NCI-H1417 treated with DMSO at 0.1 percent for 48 hours (cell line): Measurements from ENCODE around the gene DHX8.
A peak's percentile ranks its signal among the peaks of the same experiment; 100 is the strongest.
"Not testable (repeated sequence)": the region's sequence is repeated elsewhere in the genome, so short reads cannot be mapped to it uniquely, and the experiment has no call there.

Experiments used
- DNase-seq: peaks from one replicate; lab custom pipeline; 2025; lab: John Stamatoyannopoulos, UW

Gene DHX8

DNA sequence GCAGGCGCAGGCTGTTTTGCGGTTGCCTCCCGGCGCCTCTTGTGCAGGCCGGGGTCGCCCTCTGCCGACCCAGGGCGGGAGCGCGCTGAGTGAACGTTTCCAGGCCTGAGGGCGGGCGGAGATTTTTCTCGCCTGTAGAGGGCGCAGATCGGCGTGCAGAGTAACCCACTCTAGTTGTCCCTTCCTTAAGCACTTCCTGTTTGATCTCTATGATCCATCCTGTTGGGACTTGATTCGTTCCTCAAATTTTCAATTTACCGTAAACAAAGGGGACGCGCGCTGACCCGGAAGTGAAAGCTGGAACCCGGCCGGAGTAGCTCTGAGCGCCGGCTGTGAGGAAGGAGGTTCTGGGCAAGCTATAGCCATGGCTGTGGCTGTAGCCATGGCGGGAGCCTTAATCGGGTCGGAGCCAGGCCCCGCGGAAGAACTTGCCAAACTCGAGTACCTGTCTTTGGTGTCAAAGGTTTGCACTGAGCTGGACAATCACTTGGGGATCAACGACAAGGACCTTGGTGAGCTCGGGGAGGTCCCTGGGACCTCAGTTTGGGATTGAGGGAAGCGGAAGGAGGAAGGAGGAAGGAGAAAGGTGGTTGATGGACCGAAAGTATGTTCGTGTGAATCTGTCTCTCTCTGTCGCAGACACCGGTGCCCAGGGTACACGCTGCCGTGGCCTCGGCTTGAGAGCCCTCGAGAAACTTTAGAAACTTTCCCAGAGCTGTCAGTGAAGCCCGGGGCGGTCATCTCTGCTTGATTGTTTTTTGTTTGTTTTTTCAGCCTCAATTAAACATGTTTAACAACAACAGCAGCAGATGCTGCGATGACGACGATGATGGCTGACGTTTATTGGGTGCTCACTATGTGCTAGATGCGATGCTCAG is at the start of gene DHX8:
Gene DHX8 (plus strand): TSS at position 302 of the 878 bp plus-strand sequence. CDS start 63 bp downstream, at position 365.
- DNase-seq: peak; percentile 97

DNA sequence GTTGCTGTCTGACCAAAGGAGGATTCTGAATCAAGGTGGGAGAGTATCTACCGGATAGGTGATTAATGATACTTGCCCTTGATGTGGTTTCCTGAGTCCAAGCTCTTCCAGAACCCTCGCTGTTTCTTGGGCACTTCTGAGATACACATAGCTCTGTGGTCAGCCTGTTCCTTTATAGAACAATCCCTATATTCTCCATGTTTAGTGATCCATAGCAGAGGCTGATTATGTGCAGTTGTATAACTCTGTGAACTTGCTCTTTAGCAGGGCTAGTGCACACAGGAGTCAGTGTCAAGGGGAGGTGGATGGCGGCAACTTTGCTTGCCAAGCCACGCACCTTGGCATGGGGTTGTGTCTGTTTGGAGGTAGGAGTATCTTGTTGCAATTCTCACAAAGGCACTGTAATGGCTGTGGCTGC is 48.9 kb upstream of the DHX8 start:
- no peak for DNase-seq

DNA sequence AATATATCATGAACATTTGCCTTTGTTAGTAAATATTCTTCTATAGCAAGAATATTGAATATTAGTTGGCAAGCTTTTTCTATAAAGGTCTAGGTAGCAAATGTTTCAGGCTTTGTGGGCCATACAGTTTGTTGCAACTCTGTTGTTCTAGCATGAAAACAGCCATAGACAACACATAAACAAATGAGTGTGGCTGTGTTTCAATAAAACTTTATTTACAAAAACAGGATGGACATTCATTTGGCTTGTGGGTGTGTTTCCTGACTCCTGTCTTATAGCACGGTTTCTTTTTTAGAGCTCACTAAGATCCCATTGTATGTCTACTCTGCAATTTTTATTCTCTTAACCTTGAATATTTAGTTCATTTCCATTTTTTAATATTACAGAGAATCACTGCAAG is 46.0 kb upstream of the DHX8 start:
- DNase-seq: no peak

DNA sequence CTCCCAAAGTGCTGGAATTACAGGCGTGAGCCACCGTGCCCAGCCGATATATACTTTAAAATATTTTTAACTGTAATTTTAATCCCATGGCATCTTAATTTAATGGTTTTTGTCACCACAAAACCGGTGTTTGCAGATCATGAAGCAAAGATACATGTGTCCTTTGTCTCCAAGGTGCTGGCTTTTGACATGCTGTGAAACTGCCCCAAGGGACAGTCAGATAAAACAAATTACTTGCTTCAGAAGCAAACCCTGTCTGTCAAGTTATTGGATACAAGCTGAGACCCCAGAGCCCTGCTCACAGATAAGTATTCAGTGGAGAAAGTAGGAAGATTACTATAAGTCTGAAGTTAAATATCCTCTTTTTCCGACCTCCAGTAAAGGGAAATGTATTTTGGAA is 45.1 kb upstream of the DHX8 start:
- no peak for DNase-seq

GRCh38 chr17:43439041-43439440 is 44.7 kb upstream of the DHX8 start:
- peak; percentile 26 for DNase-seq

GRCh38 chr17:43442711-43443110 is 41.1 kb upstream of the DHX8 start:
- no peak for DNase-seq

GRCh38 chr17:43443381-43443780 is 40.4 kb upstream of the DHX8 start:
- no peak for DNase-seq

DNA sequence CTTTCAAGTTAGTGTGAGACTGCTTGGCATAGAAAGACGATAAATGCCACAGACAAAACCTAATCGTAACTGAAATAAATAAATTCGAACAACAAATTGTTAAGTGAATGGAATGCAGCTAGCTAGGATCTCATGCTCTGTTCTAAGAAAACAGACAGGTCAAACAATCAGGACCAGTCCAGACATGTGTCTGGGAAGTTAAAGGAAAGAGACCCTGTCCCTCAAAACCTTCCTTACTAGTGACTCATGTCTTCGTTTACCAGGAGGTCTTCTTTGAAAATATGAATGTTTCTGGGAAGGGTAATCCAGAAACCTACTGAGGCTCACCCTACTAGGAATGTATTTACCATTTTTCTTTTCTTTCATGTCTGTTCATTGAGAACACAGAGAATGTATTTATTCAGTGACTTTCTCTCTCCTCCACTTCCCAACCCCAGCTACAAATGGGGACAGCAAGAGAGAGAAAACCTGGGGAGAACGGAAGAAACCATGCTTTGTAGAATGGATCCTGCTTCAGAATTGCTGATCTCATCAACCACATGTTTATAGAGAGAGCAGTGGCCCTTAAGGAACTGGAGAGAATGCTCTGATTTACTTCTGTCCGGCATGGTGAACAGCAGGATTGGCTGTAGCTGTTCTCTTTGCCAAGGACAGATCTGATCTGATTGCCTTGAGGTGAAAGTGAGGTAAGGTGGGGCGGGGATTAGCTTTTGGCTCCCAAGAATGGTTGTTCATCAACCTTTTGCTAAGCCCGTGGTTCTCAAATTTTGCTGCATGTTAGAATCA is 39.4 kb upstream of the DHX8 start:
- no peak for DNase-seq

GRCh38 chr17:43445009-43445589 is 38.7 kb upstream of the DHX8 start:
- no peak for DNase-seq

DNA sequence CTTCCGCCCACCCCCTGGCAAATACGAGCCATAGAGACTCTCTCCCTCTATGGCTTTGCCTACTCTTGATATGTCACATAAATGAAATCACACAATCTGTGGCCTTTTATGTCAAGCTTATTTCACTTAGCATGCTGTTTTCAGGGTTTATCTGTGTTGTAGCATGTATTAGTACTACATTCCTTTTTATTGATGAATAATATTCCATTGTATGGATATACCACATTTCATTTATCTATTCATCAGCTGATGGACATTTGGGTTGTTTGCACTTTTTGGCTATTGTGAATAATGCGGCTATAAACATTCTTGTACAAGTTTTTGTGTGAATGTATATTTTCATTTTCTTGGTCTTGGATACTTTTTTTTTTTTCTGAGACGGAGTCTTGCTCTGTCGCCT is 37.0 kb upstream of the DHX8 start:
- DNase-seq: no peak

DNA sequence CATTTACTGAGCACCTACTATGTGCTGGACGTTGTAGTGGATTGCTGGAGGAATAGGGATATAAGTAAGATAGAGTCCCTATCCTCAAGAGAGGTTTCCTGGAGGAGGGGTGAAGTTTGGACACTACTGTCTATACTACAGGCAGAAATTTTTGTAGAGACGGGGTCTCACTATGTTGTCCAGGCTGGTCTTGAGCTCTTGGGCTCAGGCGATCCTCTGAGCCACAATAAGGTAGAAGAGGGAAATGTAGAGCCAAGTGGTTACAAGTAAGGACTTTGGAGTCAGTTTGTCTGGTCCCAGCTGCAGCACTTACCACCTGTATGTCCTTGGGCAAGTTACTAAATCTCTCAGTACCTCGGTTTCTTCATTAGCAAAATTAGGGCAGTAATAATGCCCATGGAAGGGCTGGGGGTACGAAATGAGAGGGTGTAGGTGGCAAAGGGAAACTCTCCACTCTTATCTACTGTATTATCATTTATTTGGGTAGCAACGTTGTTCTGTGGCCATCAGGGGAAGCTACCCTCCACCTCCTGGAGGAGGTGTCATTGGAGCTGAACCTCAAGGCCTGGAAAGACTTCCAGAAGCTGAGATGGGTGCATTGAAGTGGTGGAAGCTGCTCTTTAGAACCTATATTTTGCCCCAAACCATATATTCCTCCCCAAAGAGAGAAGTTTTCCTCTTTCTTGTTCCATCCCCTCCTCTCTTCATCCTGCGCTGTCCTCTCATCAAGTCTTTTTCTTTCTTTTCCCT is 34.9 kb upstream of the DHX8 start:
- DNase-seq: no peak

GRCh38 chr17:43449470-43450248 is 34.1 kb upstream of the DHX8 start:
- DNase-seq: no peak

DNA sequence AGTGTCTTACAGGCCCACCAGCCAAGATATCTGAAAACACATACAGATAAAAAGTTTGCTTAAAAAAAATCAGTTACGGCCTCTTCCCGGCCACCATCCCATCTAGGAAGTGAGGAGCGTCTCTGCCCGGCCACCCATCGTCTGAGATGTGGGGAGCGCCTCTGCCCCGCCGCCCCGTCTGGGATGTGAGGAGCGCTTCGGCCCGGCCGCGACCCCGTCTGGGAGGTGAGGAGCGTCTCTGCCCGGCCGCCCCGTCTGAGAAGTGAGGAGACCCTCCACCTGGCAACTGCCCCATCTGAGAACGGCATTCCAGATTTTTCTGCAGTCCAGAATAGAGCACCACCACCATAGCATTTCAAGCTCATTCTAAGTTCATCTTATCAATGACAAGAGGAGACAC is 33.0 kb upstream of the DHX8 start:
- DNase-seq: not testable (repeated sequence)

GRCh38 chr17:43451741-43452140 is 32.0 kb upstream of the DHX8 start:
- not testable (repeated sequence) for DNase-seq

- DNase-seq: no peak
These were observed 30.4 kb upstream of the DHX8 start for GRCh38 chr17:43453331-43453812.

GRCh38 chr17:43454868-43455267 is 28.9 kb upstream of the DHX8 start:
- DNase-seq: no peak

DNA sequence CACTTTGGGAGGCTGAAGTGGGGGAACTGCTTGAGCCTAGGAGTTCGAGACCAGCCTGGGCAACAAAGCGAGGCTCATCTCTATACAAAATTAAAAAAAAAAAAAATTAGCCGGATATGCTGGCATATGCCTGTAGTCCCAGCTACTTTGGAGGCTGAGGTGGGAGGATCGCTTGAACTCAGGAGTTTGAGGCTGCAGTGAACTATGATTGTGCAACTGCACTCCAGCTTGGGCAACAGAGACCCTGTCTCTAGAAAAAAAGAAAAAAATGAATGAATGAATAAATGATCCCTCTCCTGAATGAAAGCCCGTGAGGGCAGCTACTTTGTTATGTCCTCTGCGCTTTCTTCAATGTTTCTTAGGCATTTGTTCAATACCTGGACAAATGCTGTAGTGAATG is 27.7 kb upstream of the DHX8 start:
- no peak for DNase-seq

DNA sequence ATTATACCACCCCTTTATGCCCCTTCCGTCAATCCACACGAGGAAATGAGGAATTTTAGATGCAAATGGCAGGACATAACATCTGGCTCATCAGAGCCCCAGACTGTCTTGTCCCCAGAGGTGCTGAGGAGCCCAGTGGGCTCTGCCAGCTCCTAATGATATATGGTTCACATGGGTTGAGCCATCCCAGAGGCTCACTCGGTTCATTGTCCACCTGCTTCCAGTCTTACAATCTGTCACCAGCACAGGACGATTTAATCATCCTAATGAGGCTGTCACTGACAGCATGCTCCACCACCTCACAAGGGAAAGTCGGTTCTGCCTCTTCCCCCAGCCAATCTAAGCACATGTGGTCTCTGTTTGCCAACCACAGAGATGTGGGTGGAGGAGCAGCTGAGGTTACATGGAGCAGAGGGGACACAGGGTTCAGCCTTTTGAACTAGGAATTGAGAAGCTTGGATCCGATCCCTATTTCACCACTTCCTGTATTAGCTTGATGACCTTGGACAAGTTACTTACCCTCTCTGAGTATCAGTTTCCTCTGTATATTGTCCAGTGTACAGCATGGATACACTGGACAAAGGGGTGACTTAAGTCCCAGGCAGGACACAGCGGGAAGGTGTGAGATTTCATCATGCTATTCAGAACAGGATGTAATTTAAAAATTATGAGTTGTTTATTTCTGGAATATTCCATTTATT is 27.0 kb upstream of the DHX8 start:
- DNase-seq: no peak

GRCh38 chr17:43457362-43457692 is 26.4 kb upstream of the DHX8 start:
- DNase-seq: no peak

- DNase-seq: not testable (repeated sequence)
These were observed 23.9 kb upstream of the DHX8 start for GRCh38 chr17:43459878-43460277.

GRCh38 chr17:43461185-43461584 is 22.6 kb upstream of the DHX8 start:
- no peak for DNase-seq
